HuH-7.5 (cell line): ENCODE measurements around the gene ARFGEF3.

ENCODE experiments used
- DNase-seq: peaks from one replicate; pipeline ENCODE4 v3.0.0; 2011; ENCODE audit warnings: low spot score

The ARFGEF3 gene

GRCh38 chr6:138241381-138241780 lies 79.6 kb downstream of the ARFGEF3 start:
- no peak for DNase-seq

GRCh38 chr6:138241934-138242333 lies 80.2 kb downstream of the ARFGEF3 start:
- DNase-seq = no peak

GRCh38 chr6:138242987-138243592 lies 81.4 kb downstream of the ARFGEF3 start:
- no peak for DNase-seq

GRCh38 chr6:138245751-138246150 lies 84.0 kb downstream of the ARFGEF3 start:
- no peak for DNase-seq

GRCh38 chr6:138246650-138247440 lies 85.1 kb downstream of the ARFGEF3 start:
- no peak for DNase-seq

- DNase-seq = no peak
These were observed 86.3 kb downstream of the ARFGEF3 start for GRCh38 chr6:138248011-138248410.

GRCh38 chr6:138248878-138249277 lies 87.1 kb downstream of the ARFGEF3 start:
- peak; percentile 40 for DNase-seq

- no peak for DNase-seq
These were observed 88.3 kb downstream of the ARFGEF3 start for GRCh38 chr6:138250053-138250452.

GRCh38 chr6:138250513-138251247 lies 88.9 kb downstream of the ARFGEF3 start:
- no peak for DNase-seq

- no peak for DNase-seq
These were observed 92.0 kb downstream of the ARFGEF3 start for GRCh38 chr6:138253731-138254130.

- no peak for DNase-seq
These were observed 93.7 kb downstream of the ARFGEF3 start for GRCh38 chr6:138255443-138255842.

- no peak for DNase-seq
These were observed 95.9 kb downstream of the ARFGEF3 start for GRCh38 chr6:138257638-138258040.

- DNase-seq = no peak
These were observed 96.5 kb downstream of the ARFGEF3 start for GRCh38 chr6:138258197-138258596.

GRCh38 chr6:138258991-138259390 lies 97.3 kb downstream of the ARFGEF3 start:
- DNase-seq = no peak

- no peak for DNase-seq
These were observed 99.5 kb downstream of the ARFGEF3 start for GRCh38 chr6:138261116-138261780.

- no peak for DNase-seq
These were observed 102.2 kb downstream of the ARFGEF3 start for GRCh38 chr6:138263963-138264362.

GRCh38 chr6:138264372-138264880 lies 102.7 kb downstream of the ARFGEF3 start:
- no peak for DNase-seq

GRCh38 chr6:138266095-138266494 lies 104.4 kb downstream of the ARFGEF3 start:
- DNase-seq = no peak

- DNase-seq = no peak
These were observed 106.5 kb downstream of the ARFGEF3 start for GRCh38 chr6:138267971-138268895.

GRCh38 chr6:138271451-138271850 lies 109.7 kb downstream of the ARFGEF3 start:
- DNase-seq = no peak
